Heart left ventricle (tissue), 16 donors: ENCODE results near the gene ARHGEF17. TPM values are rescaled to one million over a fixed set of nuclear protein-coding genes. Genes with fewer than 3 reads are reported as not detected.

Source experiments
- ATAC-seq, 4 donors: fragments of 200-7000 bp; cut with Tn5 transposase; one replicate each; pipeline ENCODE4 v1.9.1; 2020 to 2022; ENCODE audit warnings: moderate library complexity in 4 of 4, mild to moderate bottlenecking in 3 of 4, moderate number of reproducible peaks in 1 of 4
- DNase-seq, 5 donors: peaks; one replicate each; pipeline ENCODE4 v3.0.0-alpha.2; 2020
- H3K27ac ChIP-seq, 12 donors: fragments of 200-600 bp; sonication (generic) in 4 of 12; one replicate each; pipeline versions ENCODE4 v1.5.0 to v1.8.0; 2016 to 2022; ENCODE audit warnings: mild to moderate bottlenecking in 2 of 12
- H3K27me3 ChIP-seq, 9 donors: fragments of 200-600 bp; sonication (generic) in 2 of 9; one replicate each; pipeline versions ENCODE4 v1.5.1 to v1.8.0; 2016 to 2022; ENCODE audit warnings: mild to moderate bottlenecking in 3 of 9
- H3K36me3 ChIP-seq, 9 donors: fragments of 200-600 bp; sonication (generic) in 2 of 9; one replicate each; pipeline versions ENCODE4 v1.5.0 to v1.8.0; 2018 to 2022; ENCODE audit warnings: mild to moderate bottlenecking in 2 of 9
- H3K4me1 ChIP-seq, 12 donors: fragments of 200-600 bp; sonication (generic) in 4 of 12; one replicate each; pipeline versions ENCODE4 v1.5.0 to v1.8.0; 2016 to 2022; ENCODE audit warnings: mild to moderate bottlenecking in 3 of 12
- H3K4me3 ChIP-seq, 12 donors: fragments of 200-600 bp; sonication (generic) in 4 of 12; one replicate each; pipeline versions ENCODE4 v1.5.0 to v1.8.0; 2017 to 2022; ENCODE audit warnings: mild to moderate bottlenecking in 9 of 12, moderate library complexity in 4 of 12
- H3K9me3 ChIP-seq, 12 donors: fragments of 200-600 bp; sonication (generic) in 4 of 12; one replicate each; pipeline versions ENCODE4 v1.5.0 to v1.8.0; 2016 to 2022; ENCODE audit warnings: mild to moderate bottlenecking in 1 of 12
- CTCF ChIP-seq, 12 donors: fragments of 200-600 bp; sonication (generic) in 4 of 12; IDR thresholded peaks; one replicate each; pipeline versions ENCODE4 v1.5.0 to v1.8.0; 2018 to 2022; ENCODE audit warnings: antibody characterized with exemption in 12 of 12, mild to moderate bottlenecking in 5 of 12
- POLR2A ChIP-seq, 2 donors: fragments of 450-650 bp; IDR thresholded peaks; one replicate each; pipeline ENCODE4 v1.6.1; 2017; ENCODE audit warnings: antibody characterized with exemption in 2 of 2, mild to moderate bottlenecking in 2 of 2, moderate library complexity in 2 of 2
- WGBS, 4 donors: extraction: QIAGEN DNeasy Blood & Tissue Kit in 2 of 4; methylation state at CpG; one replicate each; pipeline versions ENCODE4 v1.1.5 to v1.1.7; 2013 to 2018; 5-methylcytosine and 5-hydroxymethylcytosine counted together
- intact Hi-C, 10 donors: fragments of 100-400 bp; cut with DNase I; formaldehyde crosslinking; loops; one replicate each; pipeline versions ENCODE4 v1.11.1 to v1.14.2; 2022
- polyA plus RNA-seq, 2 donors: library from polyadenylated mRNA; stranded (reverse); fragments of 200-250 nt; gene quantifications; one replicate each; pipeline ENCODE4 v1.2.3, GENCODE V29; 2013
- total RNA-seq, 9 donors: library from RNA; depleted of rRNA in 2 of 9; stranded (reverse); fragments of >200 nt in 2 of 9; fragmentation: NEBNext Ultra II Directional in 3 of 9; extraction: Animal tissue kit (Norgen Biotek cat#: 25700) in 3 of 9; gene quantifications; one replicate each; pipeline versions ENCODE4 v1.1.0 to v1.2.4, GENCODE V29; 2016 to 2023
- donor health status: ischemic (EF 13 %, LVEDD 7.1; RV severe dilation, severe dysfunction).
- donor health status: healthy with polysubstance abuse.
- donor health status: DM: no; HTN: yes; CAD: no.
- donor health status: DM: no; HTN: no; CAD: no.
- donor health status: ischemic (EF 25% LVEDD 6.9; RV normal size, moderate dysfunction).
- donor health status: ischemic (EF 25% LVEDD 5.7; RV mildly dilated, moderate dysfunction).
- donor health status: healthy.
- donor health status: DM: yes; HTN: yes; CAD: no.
- donor health status: ischemic (EF 35%, LVEDD 5.7; RV mildly dilated, moderate dysfunction).
- donor health status: nonischemic (EF 11% LVEDD 7.7; RV severe dilation, severe dysfunction).
- donor health status: DM: yes; HTN: yes; CAD: no.
- donor health status: PGD.
- donor health status: ischemic (EF 29% LVEDD 5.4; RV normal size, mild dysfunction).
- donor health status: nonischemic (EF 23%, LVEDD 6.1; RV moderate dilation, normal function).

The ARHGEF17 gene
- total and polyA plus RNA-seq, 11 donors: 27.5 to 83.9 (median 56.5) TPM

DNA sequence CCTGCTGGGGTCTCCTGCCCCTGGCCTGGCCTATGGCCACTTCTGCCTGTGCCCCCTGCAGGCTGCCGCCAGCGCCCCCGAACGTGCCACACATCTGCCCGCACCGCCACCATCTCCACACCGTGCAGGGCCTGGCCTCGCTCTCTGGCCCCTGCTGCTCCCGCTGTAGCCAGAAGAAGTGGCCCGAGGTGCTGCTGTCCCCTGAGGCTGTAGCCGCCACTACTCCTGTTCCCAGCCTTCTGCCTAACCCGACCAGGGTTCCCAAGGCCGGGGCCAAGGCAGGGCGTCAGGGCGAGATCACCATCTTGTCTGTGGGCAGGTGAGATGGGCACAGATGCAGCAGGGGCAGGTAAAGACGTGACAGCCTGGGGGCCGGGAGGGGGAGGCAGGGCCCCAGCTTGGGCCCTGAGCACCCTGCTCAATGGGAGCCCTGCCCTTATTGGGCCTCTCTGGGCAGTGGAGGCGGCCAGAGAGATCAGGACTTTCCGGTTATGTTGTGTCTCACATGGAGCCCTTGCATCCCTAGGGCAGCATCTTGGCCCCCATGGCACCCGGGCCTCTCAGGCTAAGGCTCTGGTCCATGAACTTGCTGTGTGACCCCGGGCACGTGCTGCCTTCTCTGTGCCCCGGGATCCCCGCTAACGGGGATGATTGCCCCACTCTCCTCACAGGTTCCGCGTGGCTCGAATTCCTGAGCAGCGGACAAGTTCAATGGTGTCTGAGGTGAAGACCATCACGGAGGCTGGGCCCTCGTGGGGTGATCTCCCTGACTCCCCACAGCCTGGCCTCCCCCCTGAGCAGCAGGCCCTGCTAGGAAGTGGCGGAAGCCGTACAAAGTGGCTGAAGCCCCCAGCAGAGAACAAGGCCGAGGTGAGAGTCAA, 86.6 kb downstream of the ARHGEF17 start:
- H3K4me1 ChIP-seq: peaks cover 0 to 36% (median 16%) of the 10 kb centered on the region in 12 donors
- 93 to 97% (median 95%) methylated on average over 19 to 34 of the region's 34 CpGs for WGBS, 4 donors
- no peaks in the 10 kb centered on the region for H3K27me3 ChIP-seq
- H3K36me3 ChIP-seq: peaks cover 0 to 87% (median 0%) of the 10 kb centered on the region in 9 donors
- intact Hi-C loops: loop anchor here in 9 of 10 donors (1.0 to 5.0 kb wide), 6 partner anchors 42 to 102 kb away; partner anchors contain the start of gene ARHGEF17 (in 4 of the 9)
- no peak overlapping the region for H3K4me3 ChIP-seq
- DNase-seq: peak in 1 of 5 donors; percentile 35
- TF ChIP-seq CTCF (IDR thresholded peaks at IDR 0.05): no peak
- no peak for TF ChIP-seq POLR2A (IDR thresholded peaks at IDR 0.05)
- no peak for ATAC-seq
- H3K9me3 ChIP-seq: no peaks in the 10 kb centered on the region
- H3K27ac ChIP-seq: no peak overlapping the region

- peaks cover 0 to 41% (median 17%) of the 10 kb centered on the region in 12 donors for H3K4me1 ChIP-seq
- H3K36me3 ChIP-seq: peaks cover 0 to 81% (median 0%) of the 10 kb centered on the region in 9 donors
- H3K4me3 ChIP-seq: no peak overlapping the region
- TF ChIP-seq POLR2A (IDR thresholded peaks at IDR 0.05) (no peak), CTCF (IDR thresholded peaks at IDR 0.05) (no peak)
- DNase-seq (peak in 2 of 5 donors; percentile 25 to 58), ATAC-seq (no peak)
- no peaks in the 10 kb centered on the region for H3K27me3 ChIP-seq
- intact Hi-C loops: loop anchor here in 2 of 10 donors (2.0 to 5.0 kb wide), 2 partner anchors 88 to 99 kb away; partner anchors contain the start of gene ARHGEF17 (in 1 of the 2)
- no peak overlapping the region for H3K27ac ChIP-seq
- WGBS, 4 donors: 90 to 98% (median 91%) methylated on average over 13 to 22 of the region's 22 CpGs
- no peaks in the 10 kb centered on the region for H3K9me3 ChIP-seq
These were observed 87.5 kb downstream of the ARHGEF17 start for GRCh38 chr11:73395297-73396208.

DNA sequence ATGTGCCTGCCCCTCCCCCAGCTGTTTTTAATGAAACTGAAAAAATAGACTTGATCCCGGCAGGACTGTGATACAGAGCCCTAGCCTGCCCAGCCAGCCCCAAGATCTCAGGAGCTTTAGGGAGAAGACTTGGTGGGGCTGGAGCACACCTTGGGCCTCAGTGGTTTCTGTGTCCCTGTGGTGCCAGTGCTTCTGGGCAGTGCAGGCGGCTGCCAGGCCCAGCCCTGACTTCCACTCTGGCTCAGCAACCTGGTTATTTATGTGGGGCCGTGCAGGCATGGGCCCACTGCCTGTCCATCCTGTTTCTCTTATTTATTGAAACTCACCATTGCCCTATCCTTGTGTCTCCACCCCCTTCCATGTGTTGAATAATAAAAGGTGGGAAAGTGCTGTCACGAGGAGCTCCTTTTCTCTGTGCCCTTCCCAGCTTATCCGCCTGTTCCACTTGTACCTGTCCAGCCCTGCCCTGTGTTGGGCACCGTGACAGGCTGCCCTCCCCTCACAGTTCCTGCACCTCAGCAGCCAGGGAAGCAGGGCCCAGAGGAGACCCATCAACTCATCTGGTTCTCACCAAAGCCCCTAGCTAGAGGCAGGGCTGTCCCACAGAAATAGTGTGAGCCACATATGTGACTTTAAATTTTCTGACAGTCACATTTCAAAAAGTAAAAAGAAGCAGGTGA, 88.3 kb downstream of the ARHGEF17 start:
- no peak for ATAC-seq
- H3K27ac ChIP-seq: no peak overlapping the region
- H3K4me3 ChIP-seq: no peak overlapping the region
- H3K4me1 ChIP-seq: peaks cover 0 to 41% (median 17%) of the 10 kb centered on the region in 12 donors
- intact Hi-C loops: loop anchor here in 1 of 10 donors (5.0 kb wide), 1 partner anchor 89 kb away; the partner anchor contains the start of gene ARHGEF17
- no peaks in the 10 kb centered on the region for H3K9me3 ChIP-seq
- TF ChIP-seq POLR2A (IDR thresholded peaks at IDR 0.05): no peak
- TF ChIP-seq CTCF (IDR thresholded peaks at IDR 0.05): no peak
- 86 to 91% (median 88%) methylated on average over 6 of the region's 6 CpGs for WGBS, 4 donors
- H3K27me3 ChIP-seq: no peaks in the 10 kb centered on the region
- no peak for DNase-seq
- peaks cover 0 to 72% (median 0%) of the 10 kb centered on the region in 9 donors for H3K36me3 ChIP-seq
